GM21381 (cell line): ENCODE measurements around the gene PDK4.
"Not testable (repeated sequence)": the region's sequence is repeated elsewhere in the genome, so short reads cannot be mapped to it uniquely, and the experiment has no call there.

Experiments used
- ATAC-seq: cut with Tn5 transposase; IDR thresholded peaks from one replicate; pipeline ENCODE4 v1.9.1; 2021; ENCODE audit warnings: mild to moderate bottlenecking, moderate library complexity; ENCODE audit not compliant: unreplicated experiment

PDK4 gene

GRCh38 chr7:95578299-95578855 is 17.9 kb downstream of the PDK4 start:
- ATAC-seq, result no peak

GRCh38 chr7:95577137-95577536 is 19.2 kb downstream of the PDK4 start:
- ATAC-seq, result no peak

- ATAC-seq, result no peak
Observed at GRCh38 chr7:95569720-95570119, 26.6 kb downstream of the PDK4 start.

- ATAC-seq, result no peak
Observed at GRCh38 chr7:95560674-95561073, 35.6 kb downstream of the PDK4 start.

- no peak for ATAC-seq
Observed at GRCh38 chr7:95558864-95559263, 37.5 kb downstream of the PDK4 start.

- no peak for ATAC-seq
Observed at GRCh38 chr7:95556777-95557176, 39.5 kb downstream of the PDK4 start.

GRCh38 chr7:95553939-95554338 is 42.4 kb downstream of the PDK4 start:
- ATAC-seq, result no peak

- not testable (repeated sequence) for ATAC-seq
Observed at GRCh38 chr7:95552010-95552926, 44.0 kb downstream of the PDK4 start.

GRCh38 chr7:95550546-95550945 is 45.8 kb downstream of the PDK4 start:
- ATAC-seq, result no peak

- no peak for ATAC-seq
Observed at GRCh38 chr7:95549818-95550529, 46.3 kb downstream of the PDK4 start.

- ATAC-seq, result no peak
Observed at GRCh38 chr7:95547361-95548348, 48.7 kb downstream of the PDK4 start.

GRCh38 chr7:95546647-95547046 is 49.7 kb downstream of the PDK4 start:
- ATAC-seq, result no peak

- ATAC-seq, result no peak
Observed at GRCh38 chr7:95545673-95546072, 50.6 kb downstream of the PDK4 start.

GRCh38 chr7:95545007-95545615 is 51.2 kb downstream of the PDK4 start:
- ATAC-seq, result no peak

- ATAC-seq, result no peak
Observed at GRCh38 chr7:95544171-95544570, 52.1 kb downstream of the PDK4 start.

GRCh38 chr7:95543312-95543711 is 53.0 kb downstream of the PDK4 start:
- ATAC-seq, result no peak

GRCh38 chr7:95540366-95540765 is 56.0 kb downstream of the PDK4 start:
- ATAC-seq, result no peak

GRCh38 chr7:95539426-95539825 is 56.9 kb downstream of the PDK4 start:
- ATAC-seq, result no peak

- ATAC-seq, result no peak
Observed at GRCh38 chr7:95537468-95537867, 58.8 kb downstream of the PDK4 start.

- ATAC-seq, result no peak
Observed at GRCh38 chr7:95536656-95537311, 59.5 kb downstream of the PDK4 start.
